HCT116 (cell line): ENCODE data around the gene ABCC8. TPM values are rescaled to one million over a fixed set of nuclear protein-coding genes. Genes with fewer than 3 reads are reported as not detected.

Experiments
- ATAC-seq: fragments of 200-7000 bp; cut with Tn5 transposase; 2 replicates; pipeline ENCODE4 v1.9.1; 2020; ENCODE audit warnings: mild to moderate bottlenecking, moderate library complexity
- BruUV-seq: library from RNA; stranded (reverse); fragments of 400-500 nt; replicated peaks from 2 replicates; lab custom pipeline; 2021; lab: Mats Ljungman, UMichigan
- CTCF ChIA-PET: fragments of 300-600 bp; sonication (Branson Sonifier 250); formaldehyde crosslinking; loops from one replicate; lab custom pipeline; 2021; ENCODE audit warnings: antibody characterized with exemption; lab: Charles Lee
- POLR2A ChIA-PET: fragments of 300-600, 350-600 bp; sonication (Branson Sonifier 250); formaldehyde crosslinking; loops from one replicate; lab custom pipeline; 2021; ENCODE audit warnings: antibody characterized with exemption; lab: Charles Lee
- RAD21 ChIA-PET, 2 experiments: fragments of 300-600 bp; sonication (Branson Sonifier 250); formaldehyde crosslinking; loops; one replicate each; lab custom pipeline; 2023; ENCODE audit warnings: low total read pairs in 2 of 2; ENCODE audit not compliant: uncharacterized antibody in 2 of 2, unreplicated experiment in 2 of 2, low non-redundant PET in 1 of 2; lab: Charles Lee
- DNase-seq: peaks from one replicate; pipeline ENCODE4 v3.0.0-alpha.2; 2010; ENCODE audit warnings: low read depth, low spot score
- H2AFZ ChIP-seq: fragments of 200-600 bp; shearing (Covaris generic), sonication (generic); 2 replicates; pipeline ENCODE4 v1.6.1; 2017; ENCODE audit warnings: low read depth, mixed run types, mixed read lengths, antibody characterized with exemption, low read length; ENCODE audit not compliant: poor library complexity, severe bottlenecking
- H3K27ac ChIP-seq: 2 replicates; pipeline ENCODE4 v1.5.1; 2012; ENCODE audit warnings: low read depth, low read length
- H3K27me3 ChIP-seq: fragments of 200-600 bp; sonication (generic); 2 replicates; pipeline ENCODE4 v1.6.1; 2016; ENCODE audit warnings: mixed run types, low read length, mixed read lengths; ENCODE audit not compliant: insufficient read depth
- H3K36me3 ChIP-seq, 2 experiments: fragments of 200-500 bp in 1 of 2; fragments of 200-600 bp in 1 of 2; sonication (Bioruptor generic) in 1 of 2; sonication (generic) in 1 of 2; 2 replicates each; pipeline versions ENCODE4 v1.5.1 to v1.6.1; 2014 to 2016; ENCODE audit warnings: low read length in 2 of 2, inconsistent platforms in 1 of 2, mixed read lengths in 1 of 2, mixed run types in 1 of 2; ENCODE audit not compliant: insufficient read depth in 2 of 2, control insufficient read depth in 1 of 2
- H3K4me1 ChIP-seq, 2 experiments: fragments of 200-600 bp in 1 of 2; sonication (generic) in 1 of 2; 2 replicates each; pipeline versions ENCODE4 v1.5.1 to v1.6.1; 2012 to 2017; ENCODE audit warnings: low read length in 2 of 2, inconsistent platforms in 1 of 2, mild to moderate bottlenecking in 1 of 2, mixed read lengths in 1 of 2, mixed run types in 1 of 2, moderate library complexity in 1 of 2; ENCODE audit not compliant: insufficient read depth in 2 of 2, control insufficient read depth in 1 of 2
- H3K4me2 ChIP-seq: fragments of 200-600 bp; sonication (generic); 2 replicates; pipeline ENCODE4 v1.6.1; 2017; ENCODE audit warnings: mixed run types, low read length, mixed read lengths
- H3K4me3 ChIP-seq, 2 experiments: fragments of 200-600 bp in 1 of 2; sonication (generic) in 1 of 2; replicated peaks in 1 of 2; 2 replicates each; pipeline ENCODE4 v1.5.1; 2011 to 2016; ENCODE audit warnings: low read length in 2 of 2, control low read depth in 1 of 2, low read depth in 1 of 2, mild to moderate bottlenecking in 1 of 2, mixed read lengths in 1 of 2, mixed run types in 1 of 2
- H3K79me2 ChIP-seq: fragments of 200-600 bp; sonication (generic); 2 replicates; pipeline ENCODE4 v1.6.1; 2017; ENCODE audit warnings: mild to moderate bottlenecking, mixed run types, low read length, moderate library complexity, mixed read lengths; ENCODE audit not compliant: insufficient read depth
- H3K9ac ChIP-seq: fragments of 200-600 bp; sonication (generic); 2 replicates; pipeline ENCODE4 v1.6.1; 2016; ENCODE audit warnings: low read length, mixed read lengths
- H3K9me2 ChIP-seq: fragments of 200-600 bp; sonication (generic), shearing (Covaris generic); 2 replicates; pipeline ENCODE4 v1.6.1; 2017; ENCODE audit warnings: mixed run types, mild to moderate bottlenecking, moderate library complexity; ENCODE audit not compliant: insufficient read depth
- H3K9me3 ChIP-seq, 2 experiments: fragments of 200-500 bp in 1 of 2; fragments of 200-600 bp in 1 of 2; sonication (Bioruptor generic) in 1 of 2; sonication (generic) in 1 of 2; 2 replicates each; pipeline ENCODE4 v1.6.1; 2014 to 2017; ENCODE audit warnings: low read length in 2 of 2, mixed read lengths in 2 of 2, inconsistent platforms in 1 of 2, low read depth in 1 of 2, mild to moderate bottlenecking in 1 of 2, mixed run types in 1 of 2, moderate library complexity in 1 of 2; ENCODE audit not compliant: control insufficient read depth in 1 of 2, insufficient read depth in 1 of 2
- H4K20me1 ChIP-seq: fragments of 200-600 bp; sonication (generic), shearing (Covaris generic); 2 replicates; pipeline ENCODE4 v1.6.1; 2017; ENCODE audit warnings: mixed run types, mild to moderate bottlenecking, moderate library complexity; ENCODE audit not compliant: insufficient read depth
- CBX3 ChIP-seq: IDR thresholded peaks from 2 replicates; pipeline ENCODE4 v1.6.1; 2012; ENCODE audit warnings: low read depth
- CEBPB ChIP-seq: IDR thresholded peaks from 2 replicates; pipeline ENCODE4 v1.6.1; 2012; ENCODE audit warnings: low read depth
- EGR1 ChIP-seq: IDR thresholded peaks from 2 replicates; pipeline ENCODE4 v1.6.1; 2012; ENCODE audit warnings: low read depth
- ELF1 ChIP-seq: IDR thresholded peaks from 2 replicates; pipeline ENCODE4 v1.6.1; 2012; ENCODE audit warnings: low read depth, borderline replicate concordance
- EZH2phosphoT487 ChIP-seq: fragments of 200-600 bp; IDR thresholded peaks from 2 replicates; pipeline ENCODE4 v1.6.1; 2018; ENCODE audit warnings: antibody characterized with exemption, borderline replicate concordance
- FOSL1 ChIP-seq: IDR thresholded peaks from 2 replicates; pipeline ENCODE4 v1.6.1; 2012; ENCODE audit warnings: low read depth
- JUND ChIP-seq: IDR thresholded peaks from 2 replicates; pipeline ENCODE4 v1.6.1; 2012
- POLR2A ChIP-seq: IDR thresholded peaks from 2 replicates; pipeline ENCODE4 v1.7.0; 2011; ENCODE audit warnings: borderline replicate concordance; ENCODE audit not compliant: insufficient read depth, insufficient read length; ENCODE audit errors: extremely low read depth
- POLR2AphosphoS5 ChIP-seq: IDR thresholded peaks from 2 replicates; pipeline ENCODE4 v1.6.1; 2011; ENCODE audit warnings: mild to moderate bottlenecking, low read depth, low read length, moderate library complexity
- REST ChIP-seq: IDR thresholded peaks from 2 replicates; pipeline ENCODE4 v1.6.1; 2012; ENCODE audit warnings: low read depth
- SIN3A ChIP-seq: IDR thresholded peaks from 2 replicates; pipeline ENCODE4 v1.6.1; 2012; ENCODE audit warnings: low read depth
- SP1 ChIP-seq: IDR thresholded peaks from 2 replicates; pipeline ENCODE4 v1.6.1; 2012; ENCODE audit warnings: low read depth
- SRF ChIP-seq: IDR thresholded peaks from 2 replicates; pipeline ENCODE4 v1.6.1; 2012; ENCODE audit warnings: low read depth
- TCF7L2 ChIP-seq: IDR thresholded peaks from 2 replicates; pipeline ENCODE4 v1.7.0; 2011; ENCODE audit warnings: borderline replicate concordance, inconsistent platforms; ENCODE audit not compliant: insufficient read depth, insufficient read length; ENCODE audit errors: extremely low read depth
- YY1 ChIP-seq: IDR thresholded peaks from 2 replicates; pipeline ENCODE4 v1.6.1; 2011; ENCODE audit warnings: low read length, low read depth, moderate library complexity, mild to moderate bottlenecking; ENCODE audit not compliant: insufficient replicate concordance; ENCODE audit errors: extremely low read depth
- ZNF274 ChIP-seq: fragments of 200-500 bp; sonication (Bioruptor generic); IDR thresholded peaks from 2 replicates; pipeline ENCODE4 v1.6.1; 2014; ENCODE audit warnings: mild to moderate bottlenecking, low read depth, low read length, inconsistent platforms
- intact Hi-C: fragments of 100-400 bp; cut with micrococcal nuclease; formaldehyde crosslinking; loops from 2 replicates; pipeline ENCODE4 v1.10.0; 2022
- total RNA-seq: library from RNA; stranded (reverse); gene quantifications from one replicate; pipeline ENCODE4 v1.2.1, GENCODE V29; 2021; ENCODE audit not compliant: unreplicated experiment
- TF ChIP-seq, protein P1 (sequence below): IDR thresholded peaks from 2 replicates; pipeline ENCODE4 v1.6.1; 2012
- TF ChIP-seq, protein P2 (sequence below), 3 experiments: fragments of 200-600 bp in 1 of 3; sonication (generic) in 1 of 3; IDR thresholded peaks in 2 of 3; conservative IDR thresholded peaks in 1 of 3; 2 replicates each; pipeline ENCODE4 v1.5.1; 2012 to 2017; ENCODE audit warnings: low read depth in 2 of 3, low read length in 2 of 3, antibody characterized with exemption in 1 of 3, borderline replicate concordance in 1 of 3, control low read depth in 1 of 3, mild to moderate bottlenecking in 1 of 3, mixed read lengths in 1 of 3, mixed run types in 1 of 3, moderate library complexity in 1 of 3; ENCODE audit not compliant: insufficient read depth in 1 of 3

The ABCC8 gene
- total RNA-seq, 1 experiment from 2014 or later = 0.39 TPM

DNA sequence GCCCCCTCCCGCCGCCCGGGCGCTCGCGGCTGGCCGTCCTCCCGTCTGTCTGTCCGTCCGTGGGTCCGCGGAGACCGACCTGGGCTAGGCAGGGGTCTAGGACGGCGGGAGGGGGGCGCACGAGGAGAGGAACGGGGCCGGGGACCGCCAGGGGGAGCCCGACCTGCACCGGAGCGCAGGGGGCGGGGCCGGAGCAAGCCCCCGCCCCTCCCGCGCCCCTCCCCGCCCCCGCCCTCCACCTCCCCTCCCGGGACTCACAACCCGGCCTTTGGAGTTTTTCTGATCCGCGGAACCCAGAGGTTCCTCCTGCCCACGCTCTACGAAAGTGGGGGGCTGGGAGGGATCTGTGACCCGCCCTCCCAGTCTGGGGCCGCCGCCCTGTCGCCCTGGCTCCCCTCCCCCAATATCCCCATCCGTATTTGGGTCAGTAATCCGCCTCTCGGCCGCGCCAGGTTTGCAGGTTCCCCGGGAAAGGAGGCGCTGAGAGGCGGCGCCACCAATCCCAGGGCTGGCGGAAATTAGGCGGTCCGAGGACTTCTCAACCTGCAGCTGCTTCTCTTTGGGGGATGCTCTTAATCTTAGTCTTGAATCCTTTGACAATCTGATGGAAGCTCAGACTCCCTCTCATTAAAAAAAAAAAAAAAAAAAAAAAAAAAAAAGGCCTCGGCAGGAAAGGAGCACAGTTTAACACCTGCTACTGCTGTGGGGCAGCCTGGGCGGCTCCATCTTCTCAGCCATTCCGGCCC is 87.3 kb downstream of the ABCC8 start:
- no peaks in the 10 kb centered on the region for H4K20me1 ChIP-seq
- H3K79me2 ChIP-seq = no peaks in the 10 kb centered on the region
- ChIA-PET POLR2A (interaction anchor here (1.1 kb wide), 1 partner anchor 17 kb away, joined by 4 read pairs; no protein-coding TSS in a partner anchor), RAD21 (interaction anchor here in 1 of 2 experiments (1.7 kb wide), 1 partner anchor 139 kb away, joined by 7 read pairs; no protein-coding TSS in a partner anchor), CTCF (interaction anchor here (1.1 to 2.5 kb wide), 5 partner anchors 9 to 139 kb away, joined by 3 to 9 read pairs (median 8); no protein-coding TSS in a partner anchor)
- H3K4me1 ChIP-seq = peaks cover 0 to 19% of the 10 kb centered on the region in 2 experiments; a peak in 3 of 4 replicates
- peak overlapping the region; percentile 91 for H3K4me2 ChIP-seq
- H3K27me3 ChIP-seq = no peaks in the 10 kb centered on the region
- H3K36me3 ChIP-seq = no peaks in the 10 kb centered on the region
- H3K27ac ChIP-seq = peak overlapping the region; percentile 46; the same call in 1 of the 2 replicates
- H3K9me2 ChIP-seq = no peaks in the 10 kb centered on the region
- H3K9me3 ChIP-seq = no peaks in the 10 kb centered on the region
- H2AFZ ChIP-seq = peak overlapping the region; percentile 42
- ATAC-seq = peak; percentile 78
- H3K4me3 ChIP-seq = peak overlapping the region; percentile 58 to 63
- intact Hi-C loops = loop anchor here (1.0 to 5.0 kb wide), 3 partner anchors 86 to 343 kb away; partner anchors contain the start of gene KCNC1
- H3K9ac ChIP-seq = peak overlapping the region; percentile 57; the same call in 1 of the 2 replicates
- no TSS peak for BruUV-seq
- peak; percentile 69 for DNase-seq
- TF ChIP-seq FOSL1 = no peak
- TF ChIP-seq ZNF274 = no peak
- no peak for TF ChIP-seq EZH2phosphoT487
- TF ChIP-seq CBX3 = no peak; the same call in 1 of the 2 replicates
- TF ChIP-seq REST = no peak
- peak; percentile 33 for TF ChIP-seq TCF7L2
- TF ChIP-seq YY1 = no peak
- peak; percentile 95 for TF ChIP-seq SP1
- TF ChIP-seq, protein P1, sequence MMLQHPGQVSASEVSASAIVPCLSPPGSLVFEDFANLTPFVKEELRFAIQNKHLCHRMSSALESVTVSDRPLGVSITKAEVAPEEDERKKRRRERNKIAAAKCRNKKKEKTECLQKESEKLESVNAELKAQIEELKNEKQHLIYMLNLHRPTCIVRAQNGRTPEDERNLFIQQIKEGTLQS = no peak
- TF ChIP-seq SIN3A = 0 out of 2 replicates have a peak, but pooled peaks have one; percentile 28
- TF ChIP-seq CEBPB = no peak
- no peak; the same call in 1 of the 2 replicates for TF ChIP-seq SRF
- TF ChIP-seq EGR1 = peak; percentile 66
- TF ChIP-seq POLR2A = no peak
- TF ChIP-seq POLR2AphosphoS5 = no peak
- TF ChIP-seq, protein P2, sequence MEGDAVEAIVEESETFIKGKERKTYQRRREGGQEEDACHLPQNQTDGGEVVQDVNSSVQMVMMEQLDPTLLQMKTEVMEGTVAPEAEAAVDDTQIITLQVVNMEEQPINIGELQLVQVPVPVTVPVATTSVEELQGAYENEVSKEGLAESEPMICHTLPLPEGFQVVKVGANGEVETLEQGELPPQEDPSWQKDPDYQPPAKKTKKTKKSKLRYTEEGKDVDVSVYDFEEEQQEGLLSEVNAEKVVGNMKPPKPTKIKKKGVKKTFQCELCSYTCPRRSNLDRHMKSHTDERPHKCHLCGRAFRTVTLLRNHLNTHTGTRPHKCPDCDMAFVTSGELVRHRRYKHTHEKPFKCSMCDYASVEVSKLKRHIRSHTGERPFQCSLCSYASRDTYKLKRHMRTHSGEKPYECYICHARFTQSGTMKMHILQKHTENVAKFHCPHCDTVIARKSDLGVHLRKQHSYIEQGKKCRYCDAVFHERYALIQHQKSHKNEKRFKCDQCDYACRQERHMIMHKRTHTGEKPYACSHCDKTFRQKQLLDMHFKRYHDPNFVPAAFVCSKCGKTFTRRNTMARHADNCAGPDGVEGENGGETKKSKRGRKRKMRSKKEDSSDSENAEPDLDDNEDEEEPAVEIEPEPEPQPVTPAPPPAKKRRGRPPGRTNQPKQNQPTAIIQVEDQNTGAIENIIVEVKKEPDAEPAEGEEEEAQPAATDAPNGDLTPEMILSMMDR (IDR thresholded peaks at IDR 0.05 in 2 of 3, conservative IDR thresholded peaks at IDR 0.05 in 1 of 3; ENCODE audit: borderline replicate concordance in 1 of 3, insufficient read depth in 1 of 3, low read depth in 2 of 3, low read length in 2 of 3) = peak; percentile 35 to 56 (median 50)
- TF ChIP-seq JUND = no peak; the same call in 1 of the 2 replicates
- no peak for TF ChIP-seq ELF1
